ENCODE results near the gene HNRNPA1. TPM values are rescaled to one million over a fixed set of nuclear protein-coding genes. Genes with fewer than 3 reads are reported as not detected.

HNRNPA1 gene
- total and polyA plus RNA-seq, 2 donors (not counting 3 experiments of a cell fraction or from before 2014, with no cell fraction given) = 566 to 1,470 TPM

DNA sequence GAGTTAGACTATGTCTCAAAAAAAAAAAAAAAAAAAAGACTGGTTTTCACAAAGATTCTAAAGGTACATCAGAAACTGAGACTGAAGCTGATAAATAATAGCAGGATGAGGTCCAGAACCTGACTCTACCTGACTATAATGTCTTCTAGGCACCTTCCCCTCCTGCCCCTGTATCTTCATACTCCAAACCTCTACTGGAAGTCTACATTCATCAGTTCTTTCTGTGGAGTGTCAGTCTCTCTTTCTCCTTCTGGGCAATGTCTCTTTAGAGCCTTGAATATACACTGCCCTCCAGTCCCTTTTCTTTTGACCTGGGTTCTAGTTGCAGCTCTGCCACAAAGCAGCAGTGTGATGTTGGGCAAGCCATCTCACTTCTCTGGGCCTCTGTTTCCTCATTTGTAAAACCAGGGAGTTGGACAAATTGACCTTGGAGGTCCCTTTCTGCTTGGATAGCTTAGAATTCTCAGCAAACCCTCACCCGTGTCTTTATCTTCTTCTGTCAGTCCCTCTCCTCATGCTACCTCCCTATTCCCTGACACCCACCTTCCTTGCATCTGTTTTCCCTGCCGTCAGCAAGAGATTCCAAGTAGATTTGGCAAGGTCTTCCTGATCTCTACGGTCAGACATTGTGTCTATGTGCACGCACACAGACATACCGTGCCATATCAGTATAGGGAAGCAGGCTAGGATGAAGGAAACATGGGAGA, 16.0 kb downstream of the HNRNPA1 start:
- no peaks in the 10 kb centered on the region for H3K4me1 ChIP-seq (ENCODE audit: control insufficient read depth, extremely low read depth, insufficient read depth, low read length)
- no peaks in the 10 kb centered on the region for H3K79me2 ChIP-seq (ENCODE audit: control insufficient read depth, insufficient read depth, low read length)
- peaks cover 21 to 28% of the 10 kb centered on the region in 2 experiments for H3K27me3 ChIP-seq (ENCODE audit: control insufficient read depth in 2 of 2, insufficient read depth in 2 of 2, low read length in 2 of 2)
- ChIA-PET CTCF (interaction anchor here (1.0 to 2.7 kb wide), 5 partner anchors 10 to 74 kb away, joined by 4 to 15 read pairs (median 5); partner anchors contain the start of gene COPZ1), POLR2A (interaction anchor here (1.4 kb wide), 1 partner anchor 10 kb away, joined by 4 read pairs; no protein-coding TSS in a partner anchor)
- H3K4me2 ChIP-seq (ENCODE audit: insufficient read depth, low read length) = no peak overlapping the region
- H3K9me1 ChIP-seq (replicated peaks; ENCODE audit: control insufficient read depth, extremely low read depth, insufficient read depth, low read length) = no peaks in the 10 kb centered on the region
- no TSS peak for BruUV-seq (replicated peaks)
- intact Hi-C loops (cut with micrococcal nuclease) = no loop called here
- dilution Hi-C loops (cut with MboI; ENCODE audit: extremely low pct_ligation_motif_present, low sequenced_read_pairs) = no loop called here
- H3K27ac ChIP-seq (ENCODE audit: insufficient read depth, low read depth, low read length) = no peak overlapping the region
- no peak overlapping the region for H2AFZ ChIP-seq (ENCODE audit: low read depth, low read length)
- DNase-seq (ENCODE audit: low read depth, low spot score) (no peak), FAIRE-seq (no peak)
- no peaks in the 10 kb centered on the region for H3K36me3 ChIP-seq (ENCODE audit: control insufficient read depth in 2 of 2, extremely low read depth in 1 of 2, insufficient read depth in 2 of 2, low read length in 2 of 2)
- no peak overlapping the region for H3K9ac ChIP-seq (replicated peaks; ENCODE audit: extremely low read depth, insufficient read depth, low read length)
- no peak overlapping the region for H3K4me3 ChIP-seq (replicated peaks in 1 of 3; ENCODE audit: insufficient read depth in 1 of 3, low read depth in 1 of 3, low read length in 3 of 3)
- no peaks in the 10 kb centered on the region for H4K20me1 ChIP-seq (replicated peaks; ENCODE audit: control insufficient read depth, extremely low read depth, insufficient read depth, low read length)
- TF ChIP-seq JUN (IDR thresholded peaks at IDR 0.05; ENCODE audit: borderline replicate concordance, insufficient read depth, insufficient read length, low read depth) (no peak), FOS (IDR thresholded peaks at IDR 0.05; ENCODE audit: borderline replicate concordance, insufficient read depth, low read length) (no peak), EZH2 (IDR thresholded peaks at IDR 0.05; ENCODE audit: borderline replicate concordance, low read depth, low read length, severe bottlenecking) (no peak), POLR2AphosphoS5 (IDR thresholded peaks at IDR 0.05; ENCODE audit: insufficient read depth, low read depth, low read length) (no peak), GATA2 (IDR thresholded peaks at IDR 0.05; ENCODE audit: insufficient read depth, insufficient read length, low read depth, low read length) (no peak), POLR2A (IDR thresholded peaks at IDR 0.05; ENCODE audit: low read depth, low read length) (no peak), MYC (IDR thresholded peaks at IDR 0.05; ENCODE audit: low read depth, low read length) (no peak)
- TF ChIP-seq, protein P1, sequence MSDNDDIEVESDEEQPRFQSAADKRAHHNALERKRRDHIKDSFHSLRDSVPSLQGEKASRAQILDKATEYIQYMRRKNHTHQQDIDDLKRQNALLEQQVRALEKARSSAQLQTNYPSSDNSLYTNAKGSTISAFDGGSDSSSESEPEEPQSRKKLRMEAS (IDR thresholded peaks at IDR 0.05; ENCODE audit: insufficient read depth, insufficient read length) = no peak
- TF ChIP-seq, protein P2, sequence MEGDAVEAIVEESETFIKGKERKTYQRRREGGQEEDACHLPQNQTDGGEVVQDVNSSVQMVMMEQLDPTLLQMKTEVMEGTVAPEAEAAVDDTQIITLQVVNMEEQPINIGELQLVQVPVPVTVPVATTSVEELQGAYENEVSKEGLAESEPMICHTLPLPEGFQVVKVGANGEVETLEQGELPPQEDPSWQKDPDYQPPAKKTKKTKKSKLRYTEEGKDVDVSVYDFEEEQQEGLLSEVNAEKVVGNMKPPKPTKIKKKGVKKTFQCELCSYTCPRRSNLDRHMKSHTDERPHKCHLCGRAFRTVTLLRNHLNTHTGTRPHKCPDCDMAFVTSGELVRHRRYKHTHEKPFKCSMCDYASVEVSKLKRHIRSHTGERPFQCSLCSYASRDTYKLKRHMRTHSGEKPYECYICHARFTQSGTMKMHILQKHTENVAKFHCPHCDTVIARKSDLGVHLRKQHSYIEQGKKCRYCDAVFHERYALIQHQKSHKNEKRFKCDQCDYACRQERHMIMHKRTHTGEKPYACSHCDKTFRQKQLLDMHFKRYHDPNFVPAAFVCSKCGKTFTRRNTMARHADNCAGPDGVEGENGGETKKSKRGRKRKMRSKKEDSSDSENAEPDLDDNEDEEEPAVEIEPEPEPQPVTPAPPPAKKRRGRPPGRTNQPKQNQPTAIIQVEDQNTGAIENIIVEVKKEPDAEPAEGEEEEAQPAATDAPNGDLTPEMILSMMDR (IDR thresholded peaks at IDR 0.05; ENCODE audit: extremely low read depth in 1 of 2, insufficient read depth in 1 of 2, low read depth in 1 of 2, low read length in 2 of 2) = no peak
- no peaks in the 10 kb centered on the region for H3K9me3 ChIP-seq (replicated peaks; ENCODE audit: control insufficient read depth, insufficient read depth, low read length)
